HT-29 (cell line): ENCODE results near the gene SLC41A2. TPM values are rescaled to one million over a fixed set of nuclear protein-coding genes. Genes with fewer than 3 reads are reported as not detected.
"Not testable (repeated sequence)": the region's sequence is repeated elsewhere in the genome, so short reads cannot be mapped to it uniquely, and the experiment has no call there.

Experiments
- DNase-seq: peaks from one replicate; pipeline ENCODE4 v3.0.0-alpha.2; 2015; ENCODE audit warnings: low spot score
- total RNA-seq: library from RNA; depleted of rRNA; stranded (reverse); fragments of >200 nt; shearing (Covaris generic); gene quantifications from 2 replicates; pipeline ENCODE4 v1.2.3, GENCODE V29; 2014; rRNA removed

Gene SLC41A2
- total RNA-seq, result 33.2 and 33.4 TPM in 2 replicates

DNA sequence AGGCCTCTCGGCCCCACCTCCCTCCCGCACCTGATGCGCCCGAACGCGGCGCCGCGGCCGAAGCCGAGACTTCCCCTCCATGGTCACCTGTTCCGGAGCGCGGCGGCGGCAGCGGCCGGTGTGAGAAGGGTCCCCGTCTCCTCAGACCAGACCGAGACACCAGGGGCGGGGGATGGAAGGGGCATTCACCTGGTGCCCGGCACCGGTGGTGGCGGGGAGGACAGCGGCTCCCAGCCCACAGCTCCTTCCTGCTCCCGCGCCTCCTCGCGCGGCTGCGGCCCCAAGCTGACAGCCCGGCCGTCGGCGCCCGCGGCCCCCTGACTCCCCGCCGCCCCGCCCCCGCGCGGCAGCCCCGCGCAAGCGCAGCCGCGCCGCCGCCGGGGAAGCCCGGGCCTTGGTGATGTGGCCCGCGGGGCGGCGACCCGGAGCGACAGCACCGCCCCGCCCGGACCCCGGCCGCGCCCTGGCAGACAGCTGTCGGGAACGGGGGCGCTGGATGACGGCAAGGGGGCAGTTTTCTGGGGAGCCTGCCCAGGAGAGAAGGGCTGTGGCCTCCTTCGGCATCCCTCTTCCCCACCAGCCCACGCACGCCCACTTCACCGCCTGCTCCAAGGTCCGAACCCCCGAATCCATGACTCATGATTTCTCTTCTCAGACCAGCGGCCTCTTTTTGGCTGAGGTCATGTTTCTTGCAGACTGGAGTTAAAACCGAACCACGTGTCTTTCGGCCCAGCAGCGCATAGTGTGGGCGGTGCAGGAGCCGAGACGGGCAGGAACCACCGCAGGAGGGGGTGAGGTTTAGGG, at the start of gene SLC41A2:
Gene SLC41A2 (minus strand): TSS at position 290 of the 804 bp plus-strand sequence. CDS start 29,763 bp downstream, outside the sequence.
- peak; percentile 85 for DNase-seq

- no peak for DNase-seq
These were observed 43.4 kb upstream of the SLC41A2 start for GRCh38 chr12:105001476-105001875.

DNA sequence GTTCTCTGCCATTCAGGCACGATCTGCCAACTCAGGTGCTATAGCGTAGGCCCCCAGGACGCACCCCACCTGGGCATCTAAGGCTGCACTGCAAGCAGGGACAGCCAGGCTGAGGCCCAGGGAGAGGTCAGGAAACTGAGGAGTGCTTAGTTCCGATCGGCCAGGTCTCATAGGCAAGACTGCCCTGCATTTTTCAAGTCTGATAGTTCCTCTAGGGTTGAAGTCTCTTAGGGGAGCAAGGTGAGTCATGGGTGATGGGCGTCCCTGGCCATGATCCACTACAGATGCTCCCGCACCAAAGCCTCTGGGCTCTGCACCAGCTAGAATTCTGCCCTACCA, 41.2 kb upstream of the SLC41A2 start:
- no peak for DNase-seq

GRCh38 chr12:104998423-104999346, 40.6 kb upstream of the SLC41A2 start:
- peak; percentile 48 for DNase-seq

- no peak for DNase-seq
These were observed 39.5 kb upstream of the SLC41A2 start for GRCh38 chr12:104997541-104997940.

DNA sequence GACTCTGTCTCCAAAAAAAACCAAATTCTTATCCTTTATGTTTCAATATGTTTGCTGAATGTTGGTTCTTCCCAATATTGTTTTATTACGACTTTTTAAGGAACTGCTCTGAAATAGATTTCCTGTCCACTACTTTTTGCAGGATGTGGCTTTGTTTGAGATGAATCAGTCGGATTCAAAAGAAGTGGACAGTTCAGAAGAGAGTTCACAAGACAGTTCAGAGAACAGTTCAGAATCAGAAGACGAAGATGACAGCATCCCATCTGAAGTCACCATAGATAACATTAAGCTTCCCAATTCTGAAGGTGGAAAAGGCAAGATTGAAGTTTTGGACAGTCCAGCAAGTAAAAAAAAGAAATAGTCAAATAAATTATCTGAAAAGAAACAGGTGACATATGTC, 36.2 kb upstream of the SLC41A2 start:
- DNase-seq, result no peak

GRCh38 chr12:104991565-104992128, 33.6 kb upstream of the SLC41A2 start:
- DNase-seq, result no peak

DNA sequence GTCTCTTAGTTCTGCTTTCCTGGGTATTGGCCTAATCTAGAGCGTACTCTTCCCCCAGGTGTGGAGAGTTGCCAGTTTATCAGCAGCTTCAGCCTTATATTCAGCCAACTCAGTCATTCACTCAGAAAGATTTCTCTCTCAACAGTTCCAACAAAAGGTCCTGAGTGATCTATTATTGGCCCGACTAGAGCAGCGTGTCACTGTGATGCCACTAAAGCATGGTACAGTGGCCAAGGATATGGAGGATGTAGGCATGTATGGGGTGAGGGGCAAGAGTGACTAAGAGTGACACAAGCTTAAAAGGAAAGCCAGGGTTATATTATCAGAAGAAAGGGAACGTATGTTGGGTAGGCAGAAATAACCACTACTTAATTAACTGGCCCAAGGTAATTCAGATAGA, 32.9 kb upstream of the SLC41A2 start:
- no peak for DNase-seq

GRCh38 chr12:104986022-104986941, 28.2 kb upstream of the SLC41A2 start, which contains the start of gene NOPCHAP1:
Gene NOPCHAP1 (plus strand): TSS chr12:104986316. CDS start chr12:104986353, 37 bp downstream.
- DNase-seq, result peak; percentile 93

GRCh38 chr12:104985206-104985605, 27.1 kb upstream of the SLC41A2 start:
- peak; percentile 1 for DNase-seq

GRCh38 chr12:104977688-104978087, 19.6 kb upstream of the SLC41A2 start:
- DNase-seq, result not testable (repeated sequence)

- DNase-seq, result no peak
These were observed 18.6 kb upstream of the SLC41A2 start for GRCh38 chr12:104976703-104977102.

GRCh38 chr12:104975587-104976343, 17.7 kb upstream of the SLC41A2 start:
- no peak for DNase-seq

DNA sequence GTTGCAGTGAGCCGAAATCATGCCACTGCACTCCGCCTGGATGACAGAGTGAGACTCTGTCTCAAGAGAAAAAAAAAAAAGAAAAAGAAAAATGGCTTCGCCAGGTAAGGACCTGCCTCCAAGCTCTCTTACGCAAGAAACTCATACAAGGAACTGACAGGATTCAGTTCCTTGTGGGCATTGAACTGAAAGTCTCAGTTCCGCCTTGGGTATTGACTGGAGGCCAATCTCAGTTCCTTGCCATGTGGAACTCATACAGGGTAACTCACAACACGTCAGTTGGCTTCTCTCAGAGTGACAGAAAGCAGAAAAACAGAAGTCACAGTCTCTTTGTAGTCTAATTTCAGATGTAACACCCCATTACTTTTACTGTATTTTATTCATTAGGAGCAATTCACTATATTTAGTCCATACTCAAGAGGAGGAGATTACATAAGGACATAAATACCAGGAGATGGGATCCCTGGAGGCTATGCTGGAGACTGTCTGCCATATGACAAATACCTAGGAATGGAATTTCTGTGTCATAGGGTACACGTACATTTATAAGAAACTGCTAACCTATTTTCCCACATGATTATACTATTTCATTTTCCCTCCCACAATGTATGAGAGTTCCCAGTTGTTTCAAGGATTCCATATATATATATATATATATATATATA, 16.7 kb upstream of the SLC41A2 start:
- no peak for DNase-seq

GRCh38 chr12:104973250-104973649, 15.2 kb upstream of the SLC41A2 start:
- DNase-seq, result no peak

GRCh38 chr12:104971306-104971705, 13.2 kb upstream of the SLC41A2 start:
- DNase-seq, result no peak

GRCh38 chr12:104969343-104969742, 11.3 kb upstream of the SLC41A2 start:
- DNase-seq, result no peak

DNA sequence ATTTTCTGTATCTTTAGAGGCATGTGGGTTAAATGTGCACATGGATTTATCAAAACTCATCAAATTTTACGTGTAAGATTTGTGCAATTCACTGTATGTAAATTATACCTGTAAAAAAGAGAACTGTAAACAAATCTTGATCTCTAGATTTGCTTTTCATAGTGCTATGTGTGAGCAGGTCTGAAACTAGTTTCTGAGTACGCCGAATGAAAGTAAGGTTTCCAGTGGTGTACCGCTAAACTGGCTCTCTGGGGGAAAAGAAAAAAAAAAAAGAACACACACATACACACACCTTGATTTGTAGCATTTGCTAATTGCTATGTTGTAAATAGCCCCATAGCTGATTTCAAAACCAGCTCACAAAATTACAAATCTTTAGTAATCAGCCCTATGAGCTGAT, 8.6 kb upstream of the SLC41A2 start:
- no peak for DNase-seq

DNA sequence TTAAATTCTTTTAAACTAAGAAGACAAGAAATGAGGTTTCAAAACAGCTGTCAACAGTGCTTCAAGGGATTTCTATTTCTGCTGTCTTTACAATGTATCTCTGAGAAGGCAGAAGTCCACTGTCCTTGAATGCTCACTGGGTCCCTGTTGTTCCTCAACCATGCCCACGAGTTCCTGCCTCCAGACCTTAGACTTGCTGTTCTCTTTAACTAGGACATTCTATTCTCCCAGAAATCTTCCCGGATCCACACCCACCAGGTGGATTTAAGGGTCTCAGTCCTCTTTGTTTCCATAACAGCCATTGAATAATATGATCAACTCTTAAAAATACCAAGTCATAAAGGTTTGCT, 6.7 kb upstream of the SLC41A2 start:
- DNase-seq, result no peak
